Colonic mucosa (tissue), 4 donors: Measurements from ENCODE around the gene SLC5A4. TPM values are rescaled to one million over a fixed set of nuclear protein-coding genes. Genes with fewer than 3 reads are reported as not detected.

Experiments
- DNase-seq: peaks from one replicate; pipeline ENCODE4 v3.0.0-alpha.2; 2020
- H3K27ac ChIP-seq: fragments of 200-600 bp; one replicate; pipeline ENCODE4 v1.8.0; 2021
- H3K27me3 ChIP-seq: fragments of 200-600 bp; one replicate; pipeline ENCODE4 v1.8.0; 2021
- H3K36me3 ChIP-seq: fragments of 200-600 bp; one replicate; pipeline ENCODE4 v1.8.0; 2021
- H3K4me1 ChIP-seq: fragments of 200-600 bp; one replicate; pipeline ENCODE4 v1.8.0; 2021; ENCODE audit warnings: mild to moderate bottlenecking
- H3K4me3 ChIP-seq: fragments of 200-600 bp; one replicate; pipeline ENCODE4 v1.8.0; 2021
- H3K9ac ChIP-seq, 2 donors: one replicate each; pipeline ENCODE4 v1.7.0; 2013; ENCODE audit warnings: control low read depth in 2 of 2, low read depth in 2 of 2, low read length in 2 of 2
- H3K9me3 ChIP-seq: fragments of 200-600 bp; one replicate; pipeline ENCODE4 v1.8.0; 2021
- CTCF ChIP-seq: fragments of 200-600 bp; IDR thresholded peaks from one replicate; pipeline ENCODE4 v1.8.0; 2022; ENCODE audit warnings: antibody characterized with exemption, mild to moderate bottlenecking
- intact Hi-C: fragments of 100-400 bp; cut with DNase I; formaldehyde crosslinking; loops from one replicate; pipeline ENCODE4 v1.14.1; 2022
- total RNA-seq, 2 donors: library from RNA; stranded (reverse); fragmentation: NEBNext Ultra II Directional in 1 of 2; extraction: Animal tissue kit (Norgen Biotek cat#: 25700) in 1 of 2; gene quantifications; one replicate each; pipeline ENCODE4 v1.2.1, GENCODE V29; 2021
- donor health status: healthy.
- donor health status: DM: no; HTN: no; CAD: no.
- donor health status: DM: no; HTN: no; CAD: no.

SLC5A4 gene
- total RNA-seq, 2 donors from 2014 or later = not detected

GRCh38 chr22:32232191-32232830 is 22.8 kb downstream of the SLC5A4 start:
- TF ChIP-seq CTCF = no peak
- no peaks in the 10 kb centered on the region for H3K27me3 ChIP-seq
- no peak overlapping the region for H3K27ac ChIP-seq
- intact Hi-C loops = no loop called here
- no peaks in the 10 kb centered on the region for H3K4me1 ChIP-seq
- H3K4me3 ChIP-seq = no peak overlapping the region
- no peak overlapping the region for H3K9ac ChIP-seq
- no peaks in the 10 kb centered on the region for H3K36me3 ChIP-seq
- no peak for DNase-seq
- no peaks in the 10 kb centered on the region for H3K9me3 ChIP-seq

GRCh38 chr22:32226326-32227104 is 28.6 kb downstream of the SLC5A4 start:
- H3K36me3 ChIP-seq = no peaks in the 10 kb centered on the region
- intact Hi-C loops = no loop called here
- no peaks in the 10 kb centered on the region for H3K4me1 ChIP-seq

GRCh38 chr22:32222991-32223390 is 32.2 kb downstream of the SLC5A4 start:
- no peak for TF ChIP-seq CTCF
- no peaks in the 10 kb centered on the region for H3K4me1 ChIP-seq
- H3K27me3 ChIP-seq = no peaks in the 10 kb centered on the region
- DNase-seq = no peak
- intact Hi-C loops = no loop called here
- no peak overlapping the region for H3K27ac ChIP-seq
- no peak overlapping the region for H3K9ac ChIP-seq
- no peaks in the 10 kb centered on the region for H3K9me3 ChIP-seq
- H3K4me3 ChIP-seq = no peak overlapping the region
- no peaks in the 10 kb centered on the region for H3K36me3 ChIP-seq

More at GRCh38 chr22:32226326-32227104, 28.6 kb downstream of the SLC5A4 start:
- no peak for DNase-seq
- TF ChIP-seq CTCF = no peak
- H3K27me3 ChIP-seq = no peaks in the 10 kb centered on the region
- H3K9ac ChIP-seq = no peak overlapping the region
- no peak overlapping the region for H3K27ac ChIP-seq
- H3K9me3 ChIP-seq = no peaks in the 10 kb centered on the region
- no peak overlapping the region for H3K4me3 ChIP-seq

GRCh38 chr22:32219026-32219425 is 36.1 kb downstream of the SLC5A4 start:
- Histone ChIP-seq H3K36me3 (no peaks in the 10 kb centered on the region), H3K9ac (no peak overlapping the region), H3K27me3 (no peaks in the 10 kb centered on the region), H3K4me3 (no peak overlapping the region), H3K27ac (no peak overlapping the region), H3K9me3 (no peaks in the 10 kb centered on the region), H3K4me1 (no peaks in the 10 kb centered on the region)
- DNase-seq = no peak
- intact Hi-C loops = no loop called here
- TF ChIP-seq CTCF = no peak

- TF ChIP-seq CTCF = no peak
- H3K27me3 ChIP-seq = no peaks in the 10 kb centered on the region
- H3K4me3 ChIP-seq = no peak overlapping the region
- H3K4me1 ChIP-seq = no peaks in the 10 kb centered on the region
- DNase-seq = no peak
- H3K9me3 ChIP-seq = no peaks in the 10 kb centered on the region
- no peak overlapping the region for H3K9ac ChIP-seq
- H3K27ac ChIP-seq = no peak overlapping the region
- no peaks in the 10 kb centered on the region for H3K36me3 ChIP-seq
- intact Hi-C loops = no loop called here
Observed at GRCh38 chr22:32218470-32218869, 36.7 kb downstream of the SLC5A4 start.
